Gastrocnemius medialis (tissue), 4 donors: Measurements from ENCODE around the gene LDLRAD4. TPM values are rescaled to one million over a fixed set of nuclear protein-coding genes. Genes with fewer than 3 reads are reported as not detected.

Experiments
- ATAC-seq, 2 donors: fragments of 150-250 bp; one replicate each; pipeline ENCODE4 v1.9.1; 2016
- DNase-seq, 2 donors: peaks; one replicate each; pipeline ENCODE4 v3.0.0-alpha.2; 2019
- H3K27ac ChIP-seq, 4 donors: fragments of 200-600 bp; sonication (generic); 1 replicate in 1 of 4; 2 replicates in 3 of 4; pipeline ENCODE4 v1.5.1; 2016 to 2018; ENCODE audit warnings: mild to moderate bottlenecking in 2 of 4, moderate library complexity in 1 of 4
- H3K27me3 ChIP-seq, 3 donors: fragments of 200-600 bp; sonication (generic) in 2 of 3; 1 replicate in 1 of 3; 2 replicates in 2 of 3; pipeline versions ENCODE4 v1.5.1 to v1.6.0; 2016 to 2019; ENCODE audit warnings: mild to moderate bottlenecking in 1 of 3, moderate library complexity in 1 of 3
- H3K36me3 ChIP-seq, 2 donors: fragments of 200-600 bp; sonication (generic) in 1 of 2; one replicate each; pipeline ENCODE4 v1.5.1; 2017 to 2018
- H3K4me1 ChIP-seq, 2 donors: fragments of 200-600 bp; sonication (generic) in 1 of 2; one replicate each; pipeline ENCODE4 v1.5.1; 2016 to 2017; ENCODE audit warnings: mild to moderate bottlenecking in 2 of 2
- H3K4me3 ChIP-seq, 4 donors: fragments of 200-600 bp; sonication (generic) in 3 of 4; 1 replicate in 1 of 4; 2 replicates in 3 of 4; pipeline ENCODE4 v1.5.1; 2016 to 2019; ENCODE audit warnings: mild to moderate bottlenecking in 2 of 4
- H3K9me3 ChIP-seq, 3 donors: fragments of 200-600 bp; sonication (generic) in 2 of 3; 1 replicate in 1 of 3; 2 replicates in 2 of 3; pipeline ENCODE4 v1.5.1; 2016 to 2019
- POLR2A ChIP-seq, 2 donors: fragments of 450-650 bp; IDR thresholded peaks; one replicate each; pipeline ENCODE4 v1.6.1; 2017; ENCODE audit warnings: antibody characterized with exemption in 2 of 2, mild to moderate bottlenecking in 2 of 2, moderate library complexity in 2 of 2
- in situ Hi-C, 4 donors: fragments of 200-750 bp; cut with MboI; loops; one replicate each; pipeline versions ENCODE4 v1.15.0 to v1.8.0; 2017; ENCODE audit warnings: low sequenced_read_pairs in 4 of 4
- intact Hi-C: fragments of 100-400 bp; cut with DNase I; formaldehyde crosslinking; loops from one replicate; pipeline ENCODE4 v1.15.1; 2023; ENCODE audit warnings: low total_unique reads
- total RNA-seq, 4 donors: library from RNA; depleted of rRNA; stranded (reverse); fragments of >200 nt; gene quantifications; one replicate each; pipeline versions ENCODE4 v1.1.0 to v1.2.3, GENCODE V29; 2016
- TF ChIP-seq, protein P1 (sequence below), 5 experiments: fragments of 450-650 bp in 3 of 5; fragments of 200-600 bp in 2 of 5; sonication (generic) in 2 of 5; IDR thresholded peaks in 4 of 5; conservative IDR thresholded peaks in 1 of 5; 1 replicate in 4 of 5; 2 replicates in 1 of 5; pipeline ENCODE4 v1.5.1; 2016 to 2019; ENCODE audit warnings: antibody characterized with exemption in 5 of 5, mild to moderate bottlenecking in 3 of 5, moderate library complexity in 3 of 5

The LDLRAD4 gene
- total RNA-seq, 4 donors from 2014 or later: 3.9 to 11.1 (median 6.5) TPM

DNA sequence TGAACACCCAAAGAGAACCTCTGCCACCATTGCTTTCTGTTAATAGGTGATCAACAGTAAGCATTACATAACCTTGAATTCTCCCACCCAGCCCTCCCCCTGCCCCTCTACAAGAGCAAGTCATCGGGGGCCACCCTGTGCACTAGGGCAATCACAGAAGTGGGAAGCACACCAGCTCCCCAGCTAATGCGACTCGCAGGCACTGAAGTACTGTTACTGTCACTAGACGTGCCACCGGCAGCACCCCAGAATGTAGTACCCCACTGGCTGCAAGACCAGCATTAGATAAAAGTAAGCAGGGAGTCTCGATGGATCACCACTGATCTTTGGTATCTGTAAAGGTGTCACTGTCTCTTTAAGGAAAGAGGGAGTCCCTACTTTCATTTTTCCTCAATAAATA is 340.2 kb downstream of the LDLRAD4 start:
- intact Hi-C loops: loop anchor here (2.0 to 10.0 kb wide), 4 partner anchors 54 to 246 kb away; no protein-coding TSS in a partner anchor

DNA sequence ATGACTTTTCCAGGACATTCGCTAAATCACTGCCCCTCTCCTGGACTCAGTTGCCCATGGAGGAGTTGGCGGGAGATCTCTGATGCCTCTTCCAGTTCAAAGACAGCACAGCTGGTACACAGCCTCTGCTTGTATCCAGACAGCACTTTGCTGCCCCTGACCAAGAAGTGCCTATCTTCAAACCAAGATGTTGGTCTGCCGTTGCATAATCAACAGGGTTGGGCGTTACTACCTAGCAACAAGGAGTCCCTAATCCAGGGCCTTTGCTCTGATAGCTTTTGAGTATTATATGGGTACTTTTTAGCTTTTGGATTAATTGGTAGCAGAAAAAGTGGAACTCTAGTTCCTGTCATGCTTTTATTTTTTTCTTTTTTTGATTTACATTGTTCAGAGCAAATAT is 341.2 kb downstream of the LDLRAD4 start:
- no peak for DNase-seq
- H3K9me3 ChIP-seq: no peaks in the 10 kb centered on the region
- peaks cover 25 to 27% of the 10 kb centered on the region in 2 donors for H3K4me1 ChIP-seq
- in situ Hi-C loops: loop anchor here in 3 of 4 donors (5.0 to 25.0 kb wide), 3 partner anchors 73 to 165 kb away; partner anchors contain the start of genes FAM210A (in 1 of the 3) and RNMT (in 1 of the 3)
- ATAC-seq: no peak
- H3K4me3 ChIP-seq: no peak overlapping the region
- H3K36me3 ChIP-seq: no peaks in the 10 kb centered on the region
- no peaks in the 10 kb centered on the region for H3K27me3 ChIP-seq
- H3K27ac ChIP-seq: no peak overlapping the region
- intact Hi-C loops: loop anchor here (2.0 to 10.0 kb wide), 4 partner anchors 53 to 245 kb away; no protein-coding TSS in a partner anchor
- TF ChIP-seq, protein P1, sequence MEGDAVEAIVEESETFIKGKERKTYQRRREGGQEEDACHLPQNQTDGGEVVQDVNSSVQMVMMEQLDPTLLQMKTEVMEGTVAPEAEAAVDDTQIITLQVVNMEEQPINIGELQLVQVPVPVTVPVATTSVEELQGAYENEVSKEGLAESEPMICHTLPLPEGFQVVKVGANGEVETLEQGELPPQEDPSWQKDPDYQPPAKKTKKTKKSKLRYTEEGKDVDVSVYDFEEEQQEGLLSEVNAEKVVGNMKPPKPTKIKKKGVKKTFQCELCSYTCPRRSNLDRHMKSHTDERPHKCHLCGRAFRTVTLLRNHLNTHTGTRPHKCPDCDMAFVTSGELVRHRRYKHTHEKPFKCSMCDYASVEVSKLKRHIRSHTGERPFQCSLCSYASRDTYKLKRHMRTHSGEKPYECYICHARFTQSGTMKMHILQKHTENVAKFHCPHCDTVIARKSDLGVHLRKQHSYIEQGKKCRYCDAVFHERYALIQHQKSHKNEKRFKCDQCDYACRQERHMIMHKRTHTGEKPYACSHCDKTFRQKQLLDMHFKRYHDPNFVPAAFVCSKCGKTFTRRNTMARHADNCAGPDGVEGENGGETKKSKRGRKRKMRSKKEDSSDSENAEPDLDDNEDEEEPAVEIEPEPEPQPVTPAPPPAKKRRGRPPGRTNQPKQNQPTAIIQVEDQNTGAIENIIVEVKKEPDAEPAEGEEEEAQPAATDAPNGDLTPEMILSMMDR (IDR thresholded peaks at IDR 0.05 in 4 of 5, conservative IDR thresholded peaks at IDR 0.05 in 1 of 5): no peak
- no peak for TF ChIP-seq POLR2A (IDR thresholded peaks at IDR 0.05)

More for the DNA sequence above, 340.2 kb downstream of the LDLRAD4 start:
- TF ChIP-seq, protein P1 (IDR thresholded peaks at IDR 0.05 in 4 of 5, conservative IDR thresholded peaks at IDR 0.05 in 1 of 5): no peak
- no peak for TF ChIP-seq POLR2A (IDR thresholded peaks at IDR 0.05)
- in situ Hi-C loops: loop anchor here in 2 of 4 donors (10.0 to 25.0 kb wide), 2 partner anchors 154 to 166 kb away; partner anchors contain the start of genes FAM210A (in 1 of the 2) and RNMT (in 1 of the 2)
- H3K4me1 ChIP-seq: peaks cover 17 to 22% of the 10 kb centered on the region in 2 donors
- H3K36me3 ChIP-seq: no peaks in the 10 kb centered on the region
- H3K27ac ChIP-seq: no peak overlapping the region
- H3K4me3 ChIP-seq: no peak overlapping the region
- no peaks in the 10 kb centered on the region for H3K9me3 ChIP-seq
- no peak for ATAC-seq
- no peak for DNase-seq
- H3K27me3 ChIP-seq: no peaks in the 10 kb centered on the region

DNA sequence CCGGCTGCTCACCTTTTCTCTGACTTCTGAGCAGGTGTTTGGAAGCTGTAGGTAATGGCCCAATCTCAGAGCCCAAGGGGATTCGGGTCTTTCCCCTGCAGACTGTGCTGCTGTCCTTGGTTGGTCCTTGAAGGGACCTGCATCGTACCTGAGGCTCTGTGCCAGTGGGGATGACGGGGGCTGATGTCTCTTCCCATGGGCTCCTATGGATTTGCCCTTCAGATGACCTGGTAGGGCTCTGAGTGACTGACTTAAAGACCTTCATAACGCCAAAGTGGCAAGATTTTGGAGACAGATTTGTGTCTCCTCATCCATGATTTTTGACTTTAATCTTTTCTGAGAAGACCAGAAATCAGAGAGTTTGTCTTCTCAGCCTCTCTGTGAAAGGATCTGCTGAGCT is 341.7 kb downstream of the LDLRAD4 start:
- intact Hi-C loops: no loop called here
- TF ChIP-seq POLR2A (IDR thresholded peaks at IDR 0.05): no peak
- TF ChIP-seq, protein P1 (IDR thresholded peaks at IDR 0.05 in 4 of 5, conservative IDR thresholded peaks at IDR 0.05 in 1 of 5): no peak
- Histone ChIP-seq H3K27me3 (no peaks in the 10 kb centered on the region), H3K4me3 (no peak overlapping the region), H3K4me1 (peaks cover 30 to 32% of the 10 kb centered on the region in 2 donors), H3K36me3 (no peaks in the 10 kb centered on the region), H3K9me3 (no peaks in the 10 kb centered on the region), H3K27ac (no peak overlapping the region)
- ATAC-seq: no peak
- in situ Hi-C loops: loop anchor here in 2 of 4 donors (5.0 to 25.0 kb wide), 2 partner anchors 72 to 152 kb away; no protein-coding TSS in a partner anchor
- DNase-seq: no peak

DNA sequence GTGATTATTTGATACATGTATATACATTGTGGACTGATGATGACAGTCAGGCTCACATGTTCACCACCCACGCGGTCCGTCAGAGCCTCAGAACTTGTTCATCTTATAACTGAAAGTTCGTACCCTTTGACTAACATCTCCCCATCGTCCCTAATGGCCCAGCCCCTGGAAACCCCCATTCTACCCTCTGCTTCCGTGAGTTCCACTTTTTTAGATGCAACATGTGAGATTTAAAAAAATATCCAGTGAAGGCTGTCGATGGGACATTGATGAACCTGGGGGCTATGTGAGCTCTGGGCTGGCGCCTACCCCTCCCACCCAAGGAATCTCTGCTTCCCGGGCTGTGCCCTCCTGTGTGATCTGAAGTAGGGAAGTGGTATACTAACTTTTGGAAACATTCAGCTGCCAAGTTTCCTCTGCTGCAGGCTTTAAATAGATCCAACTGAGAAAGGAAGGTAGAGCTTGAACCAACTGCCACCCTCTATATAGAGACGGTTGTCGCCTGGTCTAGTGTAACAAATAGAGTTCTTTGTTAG is 344.0 kb downstream of the LDLRAD4 start:
- TF ChIP-seq POLR2A (IDR thresholded peaks at IDR 0.05): no peak
- TF ChIP-seq, protein P1 (IDR thresholded peaks at IDR 0.05 in 4 of 5, conservative IDR thresholded peaks at IDR 0.05 in 1 of 5): no peak
- Histone ChIP-seq H3K4me1 (peaks cover 33 to 36% of the 10 kb centered on the region in 2 donors), H3K9me3 (no peaks in the 10 kb centered on the region), H3K27me3 (no peaks in the 10 kb centered on the region), H3K27ac (peak overlapping the region in 1 of 4 donors; percentile 9), H3K36me3 (no peaks in the 10 kb centered on the region), H3K4me3 (no peak overlapping the region)
- in situ Hi-C loops (loop anchor here in 2 of 4 donors (5.0 to 25.0 kb wide), 2 partner anchors 70 to 150 kb away; no protein-coding TSS in a partner anchor), intact Hi-C loops (no loop called here)
- DNase-seq (no peak), ATAC-seq (no peak)
